Measurements from ENCODE around the gene LTN1.

DNA sequence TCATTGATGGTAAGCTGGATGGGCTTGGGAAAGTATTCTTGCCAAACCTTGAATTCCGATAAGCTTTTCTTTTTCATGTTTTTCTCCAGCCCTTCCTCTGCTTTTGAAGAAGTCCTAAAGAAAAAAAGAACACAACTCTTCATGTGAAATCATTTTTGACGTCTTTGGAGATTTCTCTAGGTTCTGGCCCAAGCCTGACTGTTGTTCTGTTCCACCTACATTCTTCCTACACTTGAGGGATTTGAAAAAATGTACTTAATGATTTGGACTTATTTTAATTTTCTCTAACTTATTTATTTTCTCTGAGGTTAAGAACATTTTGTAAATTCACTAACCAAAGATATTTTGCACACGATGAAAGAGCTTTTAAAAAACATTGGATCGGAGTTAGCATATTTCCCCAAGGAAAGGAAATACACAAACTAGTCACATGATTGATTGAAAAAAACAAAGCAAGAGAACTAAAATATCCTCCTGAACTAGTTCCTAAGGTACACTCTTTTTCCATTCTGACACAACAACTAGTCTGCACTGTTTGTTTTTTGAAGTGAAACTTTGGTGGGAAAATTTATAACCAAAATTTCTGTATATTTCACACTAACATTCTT lies 82.3 kb downstream of the LTN1 start:
- TF ChIP-seq, protein P1, sequence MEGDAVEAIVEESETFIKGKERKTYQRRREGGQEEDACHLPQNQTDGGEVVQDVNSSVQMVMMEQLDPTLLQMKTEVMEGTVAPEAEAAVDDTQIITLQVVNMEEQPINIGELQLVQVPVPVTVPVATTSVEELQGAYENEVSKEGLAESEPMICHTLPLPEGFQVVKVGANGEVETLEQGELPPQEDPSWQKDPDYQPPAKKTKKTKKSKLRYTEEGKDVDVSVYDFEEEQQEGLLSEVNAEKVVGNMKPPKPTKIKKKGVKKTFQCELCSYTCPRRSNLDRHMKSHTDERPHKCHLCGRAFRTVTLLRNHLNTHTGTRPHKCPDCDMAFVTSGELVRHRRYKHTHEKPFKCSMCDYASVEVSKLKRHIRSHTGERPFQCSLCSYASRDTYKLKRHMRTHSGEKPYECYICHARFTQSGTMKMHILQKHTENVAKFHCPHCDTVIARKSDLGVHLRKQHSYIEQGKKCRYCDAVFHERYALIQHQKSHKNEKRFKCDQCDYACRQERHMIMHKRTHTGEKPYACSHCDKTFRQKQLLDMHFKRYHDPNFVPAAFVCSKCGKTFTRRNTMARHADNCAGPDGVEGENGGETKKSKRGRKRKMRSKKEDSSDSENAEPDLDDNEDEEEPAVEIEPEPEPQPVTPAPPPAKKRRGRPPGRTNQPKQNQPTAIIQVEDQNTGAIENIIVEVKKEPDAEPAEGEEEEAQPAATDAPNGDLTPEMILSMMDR (IDR thresholded peaks at IDR 0.05), result no peak
- TF ChIP-seq TCF12 (IDR thresholded peaks at IDR 0.05) (no peak), RAD21 (IDR thresholded peaks at IDR 0.05; ENCODE audit: low read length) (no peak), EP300 (IDR thresholded peaks at IDR 0.05; ENCODE audit: borderline replicate concordance in 1 of 2, low read depth in 1 of 2, low read length in 1 of 2) (no peak), POLR2AphosphoS5 (IDR thresholded peaks at IDR 0.05; ENCODE audit: low read depth, low read length) (no peak), TEAD4 (IDR thresholded peaks at IDR 0.05; ENCODE audit: borderline replicate concordance, insufficient read depth) (no peak), TAF1 (IDR thresholded peaks at IDR 0.05; ENCODE audit: borderline replicate concordance, low read depth, low read length) (no peak), GATA2 (CRISPR knock-in tag; IDR thresholded peaks at IDR 0.05) (no peak), JUND (IDR thresholded peaks at IDR 0.05) (no peak)
- TF ChIP-seq, protein P2, sequence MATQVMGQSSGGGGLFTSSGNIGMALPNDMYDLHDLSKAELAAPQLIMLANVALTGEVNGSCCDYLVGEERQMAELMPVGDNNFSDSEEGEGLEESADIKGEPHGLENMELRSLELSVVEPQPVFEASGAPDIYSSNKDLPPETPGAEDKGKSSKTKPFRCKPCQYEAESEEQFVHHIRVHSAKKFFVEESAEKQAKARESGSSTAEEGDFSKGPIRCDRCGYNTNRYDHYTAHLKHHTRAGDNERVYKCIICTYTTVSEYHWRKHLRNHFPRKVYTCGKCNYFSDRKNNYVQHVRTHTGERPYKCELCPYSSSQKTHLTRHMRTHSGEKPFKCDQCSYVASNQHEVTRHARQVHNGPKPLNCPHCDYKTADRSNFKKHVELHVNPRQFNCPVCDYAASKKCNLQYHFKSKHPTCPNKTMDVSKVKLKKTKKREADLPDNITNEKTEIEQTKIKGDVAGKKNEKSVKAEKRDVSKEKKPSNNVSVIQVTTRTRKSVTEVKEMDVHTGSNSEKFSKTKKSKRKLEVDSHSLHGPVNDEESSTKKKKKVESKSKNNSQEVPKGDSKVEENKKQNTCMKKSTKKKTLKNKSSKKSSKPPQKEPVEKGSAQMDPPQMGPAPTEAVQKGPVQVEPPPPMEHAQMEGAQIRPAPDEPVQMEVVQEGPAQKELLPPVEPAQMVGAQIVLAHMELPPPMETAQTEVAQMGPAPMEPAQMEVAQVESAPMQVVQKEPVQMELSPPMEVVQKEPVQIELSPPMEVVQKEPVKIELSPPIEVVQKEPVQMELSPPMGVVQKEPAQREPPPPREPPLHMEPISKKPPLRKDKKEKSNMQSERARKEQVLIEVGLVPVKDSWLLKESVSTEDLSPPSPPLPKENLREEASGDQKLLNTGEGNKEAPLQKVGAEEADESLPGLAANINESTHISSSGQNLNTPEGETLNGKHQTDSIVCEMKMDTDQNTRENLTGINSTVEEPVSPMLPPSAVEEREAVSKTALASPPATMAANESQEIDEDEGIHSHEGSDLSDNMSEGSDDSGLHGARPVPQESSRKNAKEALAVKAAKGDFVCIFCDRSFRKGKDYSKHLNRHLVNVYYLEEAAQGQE (IDR thresholded peaks at IDR 0.05; ENCODE audit: low read depth, low read length), result no peak

All from SK-N-SH (cell line).